ENCODE data around the gene GPRIN3.

DNA sequence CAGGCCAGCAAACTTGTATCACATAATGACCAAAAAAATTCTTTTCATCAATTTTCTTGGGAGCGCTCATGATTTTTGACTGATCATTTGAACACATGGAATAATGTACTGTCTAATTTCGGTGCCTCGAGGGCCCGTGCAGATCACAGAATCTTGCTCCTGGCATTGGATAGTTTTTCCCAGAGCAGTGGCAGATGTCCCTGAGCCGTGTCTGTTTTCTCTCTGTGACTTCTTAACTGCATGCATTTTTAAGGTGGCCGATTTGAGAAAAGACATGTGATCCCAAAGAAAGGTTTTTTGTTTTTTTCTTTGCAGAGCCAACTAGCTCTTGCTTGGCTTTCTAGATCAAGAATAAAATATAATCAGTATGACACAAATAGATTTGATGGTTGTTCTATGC is 19.7 kb downstream of the GPRIN3 start:
- TF ChIP-seq, protein P1, sequence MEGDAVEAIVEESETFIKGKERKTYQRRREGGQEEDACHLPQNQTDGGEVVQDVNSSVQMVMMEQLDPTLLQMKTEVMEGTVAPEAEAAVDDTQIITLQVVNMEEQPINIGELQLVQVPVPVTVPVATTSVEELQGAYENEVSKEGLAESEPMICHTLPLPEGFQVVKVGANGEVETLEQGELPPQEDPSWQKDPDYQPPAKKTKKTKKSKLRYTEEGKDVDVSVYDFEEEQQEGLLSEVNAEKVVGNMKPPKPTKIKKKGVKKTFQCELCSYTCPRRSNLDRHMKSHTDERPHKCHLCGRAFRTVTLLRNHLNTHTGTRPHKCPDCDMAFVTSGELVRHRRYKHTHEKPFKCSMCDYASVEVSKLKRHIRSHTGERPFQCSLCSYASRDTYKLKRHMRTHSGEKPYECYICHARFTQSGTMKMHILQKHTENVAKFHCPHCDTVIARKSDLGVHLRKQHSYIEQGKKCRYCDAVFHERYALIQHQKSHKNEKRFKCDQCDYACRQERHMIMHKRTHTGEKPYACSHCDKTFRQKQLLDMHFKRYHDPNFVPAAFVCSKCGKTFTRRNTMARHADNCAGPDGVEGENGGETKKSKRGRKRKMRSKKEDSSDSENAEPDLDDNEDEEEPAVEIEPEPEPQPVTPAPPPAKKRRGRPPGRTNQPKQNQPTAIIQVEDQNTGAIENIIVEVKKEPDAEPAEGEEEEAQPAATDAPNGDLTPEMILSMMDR (conservative IDR thresholded peaks at IDR 0.05; ENCODE audit: low read length) = no peak
- no peak for TF ChIP-seq EZH2phosphoT487 (IDR thresholded peaks at IDR 0.05; ENCODE audit: borderline replicate concordance)

Data from Loucy (cell line).